GM18526 (cell line): ENCODE data around the gene CDK6.

Experiments
- POLR2A ChIP-seq: IDR thresholded peaks from 3 replicates; pipeline ENCODE4 v1.6.1; 2011; ENCODE audit not compliant: insufficient read length; ENCODE audit errors: extremely low read depth

The CDK6 gene

GRCh38 chr7:92730808-92731207 lies 105.6 kb downstream of the CDK6 start:
- TF ChIP-seq POLR2A: no peak

- no peak for TF ChIP-seq POLR2A
Measured at GRCh38 chr7:92729751-92730150, 106.6 kb downstream of the CDK6 start.

- no peak for TF ChIP-seq POLR2A
Measured at GRCh38 chr7:92729172-92729571, 107.2 kb downstream of the CDK6 start.

GRCh38 chr7:92727755-92728154 lies 108.6 kb downstream of the CDK6 start:
- TF ChIP-seq POLR2A: no peak

GRCh38 chr7:92725161-92725925 lies 111.0 kb downstream of the CDK6 start:
- no peak for TF ChIP-seq POLR2A

- TF ChIP-seq POLR2A: no peak
Measured at GRCh38 chr7:92723943-92724342, 112.4 kb downstream of the CDK6 start.

GRCh38 chr7:92723205-92723604 lies 113.2 kb downstream of the CDK6 start:
- TF ChIP-seq POLR2A: no peak

- TF ChIP-seq POLR2A: no peak
Measured at GRCh38 chr7:92722541-92722940, 113.8 kb downstream of the CDK6 start.

- TF ChIP-seq POLR2A: no peak
Measured at GRCh38 chr7:92720604-92721350, 115.6 kb downstream of the CDK6 start.

- no peak for TF ChIP-seq POLR2A
Measured at GRCh38 chr7:92717993-92718716, 118.2 kb downstream of the CDK6 start.

GRCh38 chr7:92717623-92717992 lies 118.8 kb downstream of the CDK6 start:
- TF ChIP-seq POLR2A: no peak

GRCh38 chr7:92716825-92717580 lies 119.4 kb downstream of the CDK6 start:
- TF ChIP-seq POLR2A: no peak

- no peak for TF ChIP-seq POLR2A
Measured at GRCh38 chr7:92715963-92716362, 120.4 kb downstream of the CDK6 start.

GRCh38 chr7:92714767-92715166 lies 121.6 kb downstream of the CDK6 start:
- TF ChIP-seq POLR2A: no peak

- TF ChIP-seq POLR2A: no peak
Measured at GRCh38 chr7:92714280-92714679, 122.1 kb downstream of the CDK6 start.
